ENCODE results near the gene GPSM1.

The GPSM1 gene

DNA sequence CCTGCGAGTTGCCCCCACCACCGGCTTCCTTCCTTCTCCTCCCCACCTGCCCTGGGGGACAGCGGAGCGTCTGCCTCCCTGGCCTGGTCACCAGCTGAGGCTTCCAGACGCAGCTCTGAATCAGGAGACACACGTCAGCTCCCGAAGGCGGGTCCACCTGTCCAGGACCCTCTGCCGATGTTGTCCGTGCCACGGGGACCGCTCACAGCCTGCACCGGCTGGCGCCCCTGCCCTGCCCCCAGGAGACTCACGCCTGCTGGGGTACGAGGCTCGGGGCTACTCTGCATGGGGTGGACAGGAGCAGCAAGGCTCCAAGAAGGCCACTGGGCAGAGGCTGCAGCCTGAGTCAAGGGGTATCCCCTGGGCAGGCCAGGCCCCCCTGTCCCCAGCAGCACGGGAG is 21.5 kb upstream of the GPSM1 start:
- DNase-seq, result no peak

DNA sequence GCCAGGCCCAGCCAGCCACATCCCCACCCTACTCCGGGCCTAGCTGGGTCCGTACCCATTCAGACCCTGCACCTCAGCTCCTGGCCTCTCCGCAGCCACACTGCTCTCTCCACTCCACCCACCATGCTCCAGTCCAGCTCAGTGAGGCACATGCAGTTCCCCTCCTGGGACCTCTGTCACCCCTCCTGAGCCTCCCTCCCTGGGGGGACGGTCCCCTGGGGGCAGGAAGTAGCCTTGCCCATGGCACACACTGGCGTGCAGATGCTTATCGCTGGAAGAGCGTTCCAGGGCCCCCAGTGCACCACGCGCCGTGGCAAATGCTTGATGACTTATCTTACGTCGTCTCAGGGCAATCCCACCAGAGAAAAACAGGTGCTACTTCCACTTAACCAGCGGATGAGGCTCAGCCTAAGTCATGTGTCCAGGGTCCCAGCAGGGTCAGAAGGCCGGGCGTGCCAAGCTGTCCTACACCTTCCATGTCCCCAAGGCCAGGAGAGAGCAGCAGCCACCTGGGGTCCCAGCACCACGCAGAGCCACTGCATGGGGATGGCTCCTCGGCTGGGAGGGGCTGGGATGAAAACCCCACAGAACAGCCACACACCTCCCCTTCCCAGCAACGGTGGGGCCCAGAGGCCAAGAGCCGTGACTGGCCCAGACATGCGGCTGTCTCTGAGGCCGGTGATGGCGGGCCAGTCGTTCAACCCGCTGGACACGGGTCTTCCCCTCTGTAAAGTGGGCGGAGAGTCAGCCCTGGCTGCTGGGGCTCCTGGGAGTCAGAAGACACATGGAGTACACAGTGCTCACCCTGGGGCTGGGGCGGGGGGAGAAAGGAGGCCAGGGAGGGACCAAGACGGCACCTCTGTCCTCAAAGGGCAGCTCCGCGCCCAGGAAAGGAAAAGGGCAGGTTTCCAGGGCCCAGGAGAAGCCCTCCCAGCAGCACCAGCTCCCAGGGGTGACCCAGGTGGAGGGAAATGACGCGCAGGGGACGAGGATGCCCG is 20.8 kb upstream of the GPSM1 start:
- DNase-seq, result no peak

DNA sequence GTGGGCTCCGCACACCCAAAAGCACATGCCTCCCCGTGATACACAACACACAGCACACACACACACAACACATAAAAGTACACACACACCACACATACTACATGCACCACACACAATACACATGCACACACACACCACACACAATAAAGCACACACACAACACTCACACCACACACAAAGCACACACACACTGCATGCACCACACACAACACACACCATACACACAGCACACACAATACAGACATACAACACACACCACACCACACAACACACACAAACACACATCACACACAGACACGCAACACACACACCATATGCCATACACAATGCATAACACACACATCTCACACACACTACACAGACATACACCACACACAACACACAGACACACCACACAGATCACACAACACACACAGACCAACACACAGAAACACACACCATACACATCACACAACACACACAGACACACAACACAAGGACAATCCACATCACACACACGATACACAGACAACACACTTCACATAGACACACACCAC is 20.1 kb upstream of the GPSM1 start:
- DNase-seq, result no peak

DNA sequence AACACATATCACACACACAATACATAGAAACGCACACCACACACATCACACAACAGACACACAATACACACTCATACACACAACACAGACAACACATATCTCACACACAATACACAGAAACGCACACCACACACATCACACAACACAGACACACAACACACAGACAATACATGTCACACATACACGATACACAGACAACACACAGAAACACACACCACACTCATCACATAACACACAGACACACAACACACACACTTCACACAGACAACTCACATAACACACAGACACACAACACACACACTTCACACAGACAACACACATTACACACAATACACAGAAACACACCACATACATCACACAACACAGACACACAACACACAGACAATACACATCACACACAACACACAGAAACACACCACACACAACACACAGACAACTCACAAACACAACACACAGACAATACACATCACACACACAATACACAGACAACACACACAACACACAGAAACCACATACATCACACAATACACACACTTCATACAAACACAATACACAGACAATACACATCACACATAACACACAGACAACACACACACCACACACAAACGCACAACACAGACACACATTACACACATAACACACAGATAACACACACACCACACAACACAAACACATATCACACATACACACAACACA is 19.2 kb upstream of the GPSM1 start:
- DNase-seq, result no peak

DNA sequence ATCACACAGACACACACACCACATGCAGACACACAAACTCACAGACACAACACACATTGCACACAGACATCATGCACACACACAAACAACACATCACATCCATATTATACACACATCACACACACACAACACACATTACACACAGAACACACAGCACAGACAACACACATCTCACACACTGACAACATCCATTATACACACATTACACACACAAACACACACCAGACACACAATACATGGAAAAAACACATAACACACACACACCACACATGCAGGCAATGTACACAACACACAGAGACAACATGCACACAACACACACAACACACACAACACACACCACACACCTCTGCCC is 18.7 kb upstream of the GPSM1 start:
- no peak for DNase-seq

DNA sequence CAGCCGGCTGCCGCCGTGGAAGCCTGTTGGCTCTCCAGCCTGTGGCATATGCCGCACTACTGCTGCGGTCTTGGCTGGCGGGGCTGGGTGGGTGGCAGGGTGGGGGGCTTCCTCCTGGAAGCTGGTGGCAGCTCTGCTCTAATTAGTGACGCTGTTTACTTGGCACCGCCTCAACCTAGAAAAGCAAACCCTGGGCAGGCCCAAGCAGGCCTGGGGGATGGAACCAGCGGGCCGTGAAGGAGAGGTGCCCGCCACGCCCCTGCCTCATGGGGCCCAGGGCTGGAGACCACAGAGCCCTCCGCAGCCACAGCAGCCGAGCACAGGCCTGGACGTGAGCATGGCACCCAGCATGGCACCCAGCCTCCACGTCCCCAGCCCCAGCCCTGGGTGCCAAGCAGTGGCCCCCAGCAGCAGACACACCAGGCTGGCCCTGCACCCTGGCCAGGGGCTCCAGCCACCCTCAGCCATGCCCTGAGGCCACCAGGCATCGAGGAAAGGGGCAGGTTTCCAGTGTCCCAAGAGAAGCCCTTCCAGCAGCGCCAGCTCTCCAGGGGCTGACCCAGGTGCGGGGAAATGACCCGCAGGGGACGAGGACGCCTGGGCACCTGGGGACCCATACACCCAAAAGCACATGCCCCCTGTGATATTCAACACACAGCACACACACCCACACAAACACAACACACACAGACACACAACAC is 18.1 kb upstream of the GPSM1 start:
- DNase-seq, result no peak

DNA sequence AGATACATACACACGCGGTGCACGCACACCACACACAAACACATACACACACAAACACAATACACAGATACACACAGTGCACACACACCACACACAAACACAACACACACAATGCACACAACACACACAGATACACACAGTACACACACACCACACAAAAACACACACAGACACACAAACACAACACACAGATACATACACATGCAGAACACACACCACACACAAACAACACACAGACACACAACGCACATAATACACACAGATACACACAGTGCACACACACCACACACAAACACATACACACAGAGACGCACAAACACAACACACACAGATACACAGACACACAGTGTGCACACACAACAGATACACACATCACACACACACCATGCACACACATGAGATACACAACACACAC is 17.5 kb upstream of the GPSM1 start:
- DNase-seq, result no peak

DNA sequence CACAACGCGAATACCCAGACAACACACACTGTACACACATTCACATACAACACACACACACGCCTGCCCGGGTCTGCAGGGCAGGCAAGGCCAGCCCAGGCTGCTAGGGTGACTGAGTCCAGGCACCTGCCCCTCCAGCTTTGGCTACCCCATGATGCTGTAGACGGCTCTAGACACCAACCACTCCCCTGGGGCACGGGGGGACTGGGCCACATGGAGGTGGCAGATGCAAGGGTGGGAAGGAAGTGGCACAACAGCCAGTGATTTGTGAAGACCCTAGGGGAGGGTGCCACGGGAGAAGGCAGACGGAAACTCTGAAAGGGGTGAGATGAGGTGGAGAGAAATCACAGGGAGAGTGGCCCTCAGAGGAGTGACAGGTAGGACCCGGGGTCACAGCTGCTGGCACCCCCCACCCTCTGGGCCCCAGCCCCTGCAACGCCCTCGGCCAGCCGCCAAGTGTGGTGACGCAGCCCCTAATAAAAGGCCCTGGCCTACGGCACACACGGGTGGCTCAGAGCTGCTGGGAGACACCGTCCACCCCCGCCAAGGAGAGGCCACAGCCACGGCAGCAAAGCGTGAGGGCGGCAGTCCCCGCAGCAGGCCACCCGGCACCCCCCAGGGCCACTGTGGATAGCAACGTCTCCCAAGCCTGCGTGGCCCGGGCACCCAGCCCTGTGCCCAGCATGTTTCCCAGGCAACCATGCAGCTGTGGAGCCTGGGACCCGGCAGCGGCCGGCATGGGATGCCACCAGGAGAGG is 16.9 kb upstream of the GPSM1 start:
- DNase-seq, result no peak

DNA sequence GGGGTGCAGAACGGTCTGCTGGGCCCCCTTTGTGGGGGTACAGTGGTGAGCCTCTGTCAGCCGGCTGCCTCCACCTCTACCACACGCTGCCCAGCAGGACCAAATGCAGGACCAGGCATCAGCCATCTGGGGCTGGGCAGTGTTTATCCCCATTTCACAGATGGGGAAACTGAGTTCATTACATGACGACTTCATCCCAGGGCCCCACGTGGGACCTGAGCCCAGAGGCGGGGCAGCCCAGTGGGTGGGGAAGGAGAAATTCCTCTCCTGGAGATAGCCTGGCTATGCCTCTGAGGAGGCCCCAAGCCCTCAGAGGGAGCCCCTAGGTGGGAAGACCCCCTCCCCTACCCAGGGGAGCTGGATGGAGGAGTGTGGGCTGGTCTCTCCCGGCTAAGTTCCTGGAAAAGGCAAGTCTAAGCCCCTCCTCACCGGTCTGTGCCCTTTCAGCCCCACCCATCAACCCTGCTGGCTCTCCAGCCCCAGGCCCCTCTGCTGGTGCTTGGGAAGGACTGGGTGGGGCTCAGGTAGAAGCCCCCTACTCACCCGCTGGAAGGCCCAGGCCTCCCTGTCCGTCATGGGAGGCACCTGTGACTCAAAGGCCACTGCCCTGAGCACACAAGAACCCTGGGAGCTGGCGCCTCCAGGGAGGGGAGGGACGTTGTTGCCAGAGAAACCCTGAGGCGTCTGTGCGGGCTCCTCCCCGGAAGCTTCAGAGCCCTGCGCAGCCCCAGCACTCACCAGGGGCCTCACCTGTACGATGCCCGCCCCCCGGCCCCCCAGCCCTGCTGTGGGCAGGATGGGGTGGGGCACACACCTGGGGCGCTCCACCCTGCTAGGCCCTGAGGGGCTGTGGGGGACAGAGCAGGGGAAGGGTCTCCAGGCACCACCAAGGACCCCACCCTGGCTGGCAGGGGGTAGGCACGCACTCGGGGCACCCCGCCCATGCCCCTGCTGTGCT is 16.0 kb upstream of the GPSM1 start:
- DNase-seq, result no peak

DNA sequence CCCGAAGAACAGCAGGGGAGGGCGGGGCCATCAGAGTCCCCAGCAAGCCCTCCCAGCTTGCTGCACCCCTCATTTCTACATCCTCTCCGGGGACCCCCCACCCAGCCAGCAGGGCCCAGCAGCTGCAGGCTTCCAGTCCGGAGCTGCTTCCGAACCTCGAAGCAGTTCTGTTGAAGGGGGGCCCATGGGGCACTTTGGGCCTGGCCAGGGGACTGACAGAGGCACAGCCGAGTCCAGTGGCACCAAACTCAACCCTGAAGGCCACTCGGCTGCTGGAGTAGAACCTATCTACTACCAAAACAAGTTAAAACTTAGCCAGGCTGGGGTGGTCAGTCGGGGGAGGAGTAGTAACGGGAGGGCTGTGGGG is 15.3 kb upstream of the GPSM1 start:
- DNase-seq, result no peak

DNA sequence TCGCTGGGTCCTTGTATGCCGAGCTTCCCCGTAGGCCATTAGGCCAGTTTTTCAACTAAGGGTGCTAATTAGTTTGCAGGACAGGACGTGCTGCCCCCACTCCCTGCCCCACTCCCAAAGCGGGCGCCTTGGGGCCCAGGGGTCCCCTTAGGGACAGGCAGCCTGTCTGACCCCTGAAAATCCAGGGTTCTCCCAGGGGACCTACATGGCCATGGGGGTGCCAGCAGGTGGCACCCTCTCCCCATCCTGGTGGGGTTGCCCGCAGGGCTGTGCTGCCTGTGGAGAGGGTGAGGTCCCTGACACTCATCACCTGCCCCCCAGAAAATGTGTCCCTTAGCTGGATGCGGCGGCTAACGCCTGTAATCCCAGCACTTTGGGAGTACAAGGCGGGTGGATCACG is 14.9 kb upstream of the GPSM1 start:
- DNase-seq, result peak; percentile 39

DNA sequence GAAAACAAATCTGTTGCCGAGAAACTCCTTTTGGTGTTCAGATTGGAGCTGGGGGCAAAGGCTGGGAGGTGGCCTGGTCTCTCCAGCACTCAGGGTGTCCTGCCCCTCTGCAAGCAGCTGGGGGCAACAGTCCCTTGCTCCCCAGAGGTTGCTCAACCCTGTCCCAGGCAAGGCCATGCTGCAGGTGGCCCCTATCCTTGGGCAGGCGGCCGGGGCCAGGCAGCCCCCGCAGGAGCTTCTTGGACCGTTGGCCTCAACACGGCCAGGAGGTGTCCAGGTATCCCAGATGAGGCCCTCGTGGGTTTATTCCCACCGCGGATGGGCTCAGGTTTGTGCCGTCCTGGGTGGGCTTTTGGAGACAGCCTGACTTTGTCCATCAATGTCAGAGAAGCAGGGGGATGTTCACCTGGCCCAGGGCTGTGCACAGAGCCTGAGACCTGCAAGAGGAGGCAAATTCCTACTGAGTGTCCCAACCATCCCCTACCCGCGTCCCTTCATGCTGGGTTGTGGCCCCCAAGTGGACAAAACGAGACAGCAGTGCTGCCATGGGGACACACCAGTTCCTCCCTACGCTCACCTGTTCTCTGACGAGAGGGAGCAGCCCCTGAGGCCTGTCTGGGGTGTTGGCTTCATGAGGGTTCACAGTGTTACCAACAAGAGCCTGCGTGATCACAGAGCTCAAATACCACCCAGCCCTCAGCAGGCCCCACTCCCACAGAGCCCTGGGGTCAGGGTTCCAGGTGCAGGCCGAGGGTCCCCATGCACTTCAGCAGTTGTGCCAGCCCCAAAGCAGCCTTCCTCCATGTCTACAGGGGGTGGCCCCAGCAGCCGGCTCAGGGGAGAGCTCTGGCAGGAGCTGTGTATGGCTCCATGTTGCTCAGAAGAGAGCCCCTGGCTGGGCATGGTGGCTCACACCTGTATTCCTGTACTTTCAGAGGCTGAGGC is 14.0 kb upstream of the GPSM1 start:
- no peak for DNase-seq

DNA sequence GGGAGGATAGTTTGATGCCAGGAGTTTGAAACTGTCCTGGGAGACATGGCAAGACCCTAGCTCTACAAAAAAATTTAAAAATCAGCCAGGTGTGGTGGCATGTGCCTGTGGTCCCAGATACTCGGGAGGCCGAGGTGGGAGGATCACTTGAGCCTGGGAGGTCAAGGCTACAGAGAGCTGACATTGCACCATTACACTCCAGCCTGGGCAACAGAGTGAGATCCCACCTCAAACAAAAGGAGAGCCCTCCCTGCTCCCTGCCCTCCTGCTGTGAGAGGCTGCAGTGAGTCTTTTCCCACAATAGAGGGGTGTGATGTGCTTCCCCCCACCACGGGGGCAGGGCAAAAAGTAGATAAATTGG is 13.3 kb upstream of the GPSM1 start:
- DNase-seq, result no peak

DNA sequence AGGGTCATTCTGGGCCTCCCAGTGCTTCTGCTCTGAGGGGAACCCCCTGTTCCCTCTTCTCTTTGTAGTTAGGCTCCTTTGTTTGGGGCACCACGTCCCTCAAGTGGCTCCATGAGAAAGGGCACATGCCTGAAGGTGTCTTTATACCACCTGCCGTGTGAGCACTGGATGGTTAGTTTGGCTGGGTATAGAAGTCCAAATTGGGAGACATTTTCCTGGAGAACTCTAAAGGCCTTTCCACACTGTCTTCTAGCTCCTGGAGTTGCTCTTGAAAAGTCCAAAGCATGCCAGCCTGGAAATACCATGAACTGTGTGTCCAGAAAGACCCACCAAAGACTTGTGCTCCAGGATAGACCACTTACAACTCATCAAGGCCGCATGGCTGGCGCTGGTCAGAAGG is 12.4 kb upstream of the GPSM1 start:
- no peak for DNase-seq

DNA sequence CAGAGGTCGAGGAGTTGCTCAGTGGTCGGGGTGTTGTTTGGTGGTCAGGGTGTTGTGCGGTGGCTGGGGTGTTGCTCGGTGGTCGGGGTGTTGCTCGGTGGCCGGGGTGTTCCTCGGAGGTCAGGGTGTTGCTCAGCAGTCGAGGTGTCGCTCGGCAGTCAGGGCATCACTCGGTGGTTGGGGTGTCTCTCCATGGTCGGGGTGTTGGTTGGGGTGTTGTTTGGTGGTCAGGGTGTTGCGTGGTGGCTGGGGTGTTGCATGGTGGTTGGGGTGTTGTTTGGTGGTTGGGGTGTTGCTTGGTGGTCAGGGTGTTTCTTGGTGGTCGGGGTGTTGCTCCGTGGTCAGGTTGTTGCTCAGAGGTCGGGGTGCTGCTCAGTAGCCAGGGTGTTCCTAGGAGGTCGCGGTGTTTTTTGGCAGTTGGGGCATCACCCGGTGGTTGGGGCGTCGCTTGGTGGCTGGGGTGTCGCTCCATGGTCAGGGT is 11.0 kb upstream of the GPSM1 start:
- peak; percentile 69 for DNase-seq

DNA sequence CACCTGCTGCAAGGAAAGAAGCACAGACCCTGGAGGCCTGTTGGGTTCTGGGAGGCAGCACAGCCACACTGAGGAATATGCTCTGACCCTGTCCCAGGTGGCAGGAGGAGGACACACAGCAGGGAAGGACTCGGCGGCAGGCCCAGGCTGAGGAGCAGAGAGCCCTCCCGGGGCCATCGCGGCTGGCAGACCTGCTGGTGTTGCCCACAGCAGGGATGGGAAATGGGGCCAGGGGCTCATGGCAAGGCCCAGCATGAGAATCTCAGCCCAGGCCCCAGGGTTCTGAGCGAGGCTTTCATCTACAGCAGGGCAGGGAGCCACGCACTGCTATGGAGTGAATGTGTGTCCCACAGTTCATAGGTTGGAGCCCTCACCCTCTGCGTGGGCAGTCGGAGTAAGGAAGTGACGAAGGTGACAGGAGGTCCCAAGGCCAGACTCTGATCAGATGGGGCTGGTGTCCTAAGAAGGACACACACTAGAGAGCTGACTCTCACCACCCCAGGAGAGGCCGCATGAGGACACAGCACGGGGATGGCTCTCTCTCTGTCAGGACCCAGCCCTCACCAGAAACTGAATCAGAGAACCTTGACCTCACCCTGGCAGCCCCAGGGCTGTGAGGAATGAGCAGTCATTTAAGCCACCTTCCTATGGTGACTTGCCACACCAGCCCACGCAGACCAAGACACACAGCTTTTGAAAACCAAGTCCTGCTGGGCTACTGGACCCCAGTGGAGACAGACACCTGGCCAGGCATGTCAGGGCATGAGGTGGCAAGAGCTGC is 10.3 kb upstream of the GPSM1 start:
- DNase-seq, result no peak

DNA sequence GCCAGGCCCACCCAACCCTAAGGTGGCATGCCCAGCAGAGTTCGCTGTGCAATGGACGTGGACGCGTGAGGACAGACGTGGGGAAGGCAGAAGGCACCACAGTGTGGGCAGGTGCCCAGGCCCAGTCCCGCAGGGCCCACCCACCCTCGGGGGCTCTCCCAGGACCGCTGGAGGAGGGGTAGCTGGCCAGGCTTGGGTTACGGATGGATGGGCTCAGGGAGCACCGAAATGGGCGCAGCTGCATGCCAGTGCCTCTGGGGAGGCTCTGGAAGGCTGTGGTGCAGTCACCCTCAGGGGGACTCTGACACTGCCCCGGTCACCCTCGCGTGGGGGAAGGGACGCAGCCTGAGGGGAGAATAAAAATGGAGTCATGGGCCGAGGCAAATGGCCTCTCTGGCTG is 9.6 kb upstream of the GPSM1 start:
- DNase-seq, result no peak

DNA sequence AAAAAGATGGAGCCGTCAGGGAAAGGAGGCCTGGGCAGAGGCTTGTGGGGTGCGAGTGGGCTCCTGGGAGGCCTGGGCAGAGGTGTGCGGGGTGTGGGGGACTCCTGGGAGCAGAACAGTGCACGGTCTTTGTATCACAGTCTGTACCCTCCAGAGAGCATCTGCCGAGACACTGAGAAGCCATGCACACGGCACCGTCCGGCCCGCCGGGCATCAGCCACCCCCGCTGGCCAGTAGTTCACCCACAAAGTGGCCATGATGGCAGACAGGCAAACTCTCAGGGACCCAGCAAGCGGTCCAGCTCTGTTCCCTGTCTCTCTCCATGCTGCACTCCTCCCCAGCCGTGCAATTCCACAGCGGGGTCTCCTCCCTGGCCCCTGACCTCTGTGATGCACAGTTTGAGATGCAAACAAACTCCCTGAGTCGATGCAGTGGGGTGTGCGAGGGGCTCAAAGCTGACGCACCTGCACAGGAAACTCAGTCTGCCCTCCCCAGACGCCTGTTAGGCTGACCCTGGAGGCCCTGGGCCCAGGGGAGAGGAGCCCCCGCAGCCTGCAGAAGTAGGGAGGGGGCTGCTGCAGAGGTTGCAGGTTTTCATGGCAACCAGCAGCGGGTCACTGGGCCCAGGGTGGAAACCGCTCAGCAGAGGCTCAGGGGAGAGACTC is 9.1 kb upstream of the GPSM1 start:
- DNase-seq, result no peak

DNA sequence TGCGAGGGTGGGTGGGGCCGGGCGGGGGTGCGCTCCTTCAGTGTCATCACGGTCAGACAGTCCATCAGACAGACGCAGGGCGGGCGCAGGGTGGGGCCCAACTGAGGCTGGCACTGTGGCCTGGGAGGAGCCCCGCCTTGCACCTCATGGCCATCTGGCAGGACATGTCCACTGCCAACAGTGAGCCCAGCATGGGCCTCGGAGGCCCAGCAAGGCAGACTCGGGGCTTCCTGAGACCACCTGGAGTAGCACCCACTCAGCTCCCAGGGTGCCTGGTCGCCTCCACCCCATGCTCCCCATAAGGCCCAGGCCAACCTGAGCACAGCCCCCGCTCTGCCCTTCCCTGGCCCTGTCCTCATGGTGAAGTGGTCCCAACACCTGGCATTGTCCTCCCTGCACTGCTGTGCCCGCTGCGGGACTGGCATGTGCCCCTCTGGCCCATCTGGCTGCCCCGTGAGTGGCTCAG is 8.5 kb upstream of the GPSM1 start:
- DNase-seq, result no peak

All from CD4-positive, alpha-beta T cell treated with Interleukin-15 for 1 hour (primary cell).